H9 (cell line): ENCODE data around the gene CCDC27. TPM values are rescaled to one million over a fixed set of nuclear protein-coding genes. Genes with fewer than 3 reads are reported as not detected.

ENCODE experiments used
- DNase-seq: peaks from one replicate; pipeline ENCODE4 v3.0.0-alpha.2; 2017
- H2AFZ ChIP-seq: one replicate; pipeline ENCODE4 v1.6.1; 2013; ENCODE audit warnings: mild to moderate bottlenecking, low read length, control low read depth, moderate library complexity
- H2AK5ac ChIP-seq: 2 replicates; pipeline ENCODE4 v1.6.1; 2013; ENCODE audit warnings: low read length, control low read depth, mixed read lengths; ENCODE audit not compliant: insufficient read length
- H2BK120ac ChIP-seq: one replicate; pipeline ENCODE4 v1.6.1; 2013; ENCODE audit warnings: low read depth, mild to moderate bottlenecking, low read length, control low read depth, inconsistent platforms; ENCODE audit not compliant: poor library complexity, severe bottlenecking
- H2BK12ac ChIP-seq: 2 replicates; pipeline ENCODE4 v1.6.1; 2013; ENCODE audit warnings: low read length, control low read depth, mixed read lengths, low read depth; ENCODE audit not compliant: insufficient read length
- H2BK15ac ChIP-seq: 2 replicates; pipeline ENCODE4 v1.6.1; 2013; ENCODE audit warnings: low read depth, low read length, control low read depth
- H2BK20ac ChIP-seq: one replicate; pipeline ENCODE4 v1.6.1; 2013; ENCODE audit warnings: low read depth, mild to moderate bottlenecking, low read length, control low read depth, inconsistent platforms; ENCODE audit not compliant: poor library complexity, severe bottlenecking
- H2BK5ac ChIP-seq: 2 replicates; pipeline ENCODE4 v1.6.1; 2013; ENCODE audit warnings: low read length, control low read depth, mixed read lengths; ENCODE audit not compliant: insufficient read length
- H3K14ac ChIP-seq: 2 replicates; pipeline ENCODE4 v1.6.1; 2013; ENCODE audit warnings: low read length, control low read depth; ENCODE audit not compliant: insufficient read depth
- H3K18ac ChIP-seq: 2 replicates; pipeline ENCODE4 v1.6.1; 2013; ENCODE audit warnings: low read depth, mild to moderate bottlenecking, mixed read lengths, low read length, control low read depth; ENCODE audit not compliant: insufficient read length
- H3K23ac ChIP-seq: 2 replicates; pipeline ENCODE4 v1.6.1; 2013; ENCODE audit warnings: low read length, control low read depth, mixed read lengths, low read depth; ENCODE audit not compliant: insufficient read length
- H3K23me2 ChIP-seq: 2 replicates; pipeline ENCODE4 v1.6.1; 2013; ENCODE audit warnings: low read depth, mild to moderate bottlenecking, mixed read lengths, low read length, control low read depth; ENCODE audit not compliant: insufficient read length, poor library complexity, severe bottlenecking
- H3K27ac ChIP-seq: 2 replicates; pipeline ENCODE4 v1.5.1; 2013; ENCODE audit warnings: low read length, control low read depth, mixed read lengths, low read depth; ENCODE audit not compliant: insufficient read length
- H3K27me3 ChIP-seq: 2 replicates; pipeline ENCODE4 v1.6.1; 2013; ENCODE audit warnings: low read length, control low read depth, inconsistent platforms; ENCODE audit not compliant: insufficient read depth
- H3K4ac ChIP-seq: 2 replicates; pipeline ENCODE4 v1.6.1; 2013; ENCODE audit warnings: low read depth, mild to moderate bottlenecking, control low read depth, inconsistent platforms, low read length, moderate library complexity
- H3K4me1 ChIP-seq: 2 replicates; pipeline ENCODE4 v1.6.1; 2013; ENCODE audit warnings: low read length, control low read depth, inconsistent platforms; ENCODE audit not compliant: insufficient read depth
- H3K4me2 ChIP-seq: 2 replicates; pipeline ENCODE4 v1.6.1; 2013; ENCODE audit warnings: low read length, control low read depth, mixed read lengths; ENCODE audit not compliant: insufficient read length, insufficient read depth
- H3K56ac ChIP-seq: 2 replicates; pipeline ENCODE4 v1.6.1; 2013; ENCODE audit warnings: low read depth, mild to moderate bottlenecking, mixed read lengths, low read length, control low read depth; ENCODE audit not compliant: insufficient read length
- H3K79me1 ChIP-seq: 2 replicates; pipeline ENCODE4 v1.6.1; 2013; ENCODE audit warnings: low read depth, mild to moderate bottlenecking, moderate library complexity, low read length, control low read depth, inconsistent platforms; ENCODE audit not compliant: insufficient read depth, poor library complexity, severe bottlenecking
- H3K79me2 ChIP-seq: 2 replicates; pipeline ENCODE4 v1.6.1; 2013; ENCODE audit warnings: low read length, control low read depth, inconsistent platforms; ENCODE audit not compliant: insufficient read depth
- H3K9ac ChIP-seq: 2 replicates; pipeline ENCODE4 v1.6.1; 2013; ENCODE audit warnings: low read length, control low read depth, mixed read lengths; ENCODE audit not compliant: insufficient read length; ENCODE audit errors: extremely low read depth
- H3K9me3 ChIP-seq: one replicate; pipeline ENCODE4 v1.6.1; 2013; ENCODE audit warnings: low read depth, low read length, inconsistent platforms; ENCODE audit not compliant: control insufficient read depth
- H3T11ph ChIP-seq: one replicate; pipeline ENCODE4 v1.6.1; 2013; ENCODE audit warnings: mild to moderate bottlenecking, low read length, control low read depth, inconsistent platforms
- H4K20me1 ChIP-seq: one replicate; pipeline ENCODE4 v1.6.1; 2013; ENCODE audit not compliant: control insufficient read depth, insufficient read length, insufficient read depth
- H4K5ac ChIP-seq: 2 replicates; pipeline ENCODE4 v1.6.1; 2013; ENCODE audit warnings: low read depth, mild to moderate bottlenecking, mixed read lengths, low read length, control low read depth; ENCODE audit not compliant: insufficient read length
- H4K8ac ChIP-seq: replicated peaks from 2 replicates; pipeline ENCODE4 v1.6.1; 2013; ENCODE audit warnings: low read length, control low read depth, mixed read lengths, low read depth; ENCODE audit not compliant: insufficient read length
- H4K91ac ChIP-seq: 2 replicates; pipeline ENCODE4 v1.6.1; 2013; ENCODE audit warnings: low read depth, mild to moderate bottlenecking, moderate library complexity, mixed read lengths, low read length, control low read depth; ENCODE audit not compliant: insufficient read length
- H3K27ac Mint-ChIP-seq, 3 experiments: 2 replicates in 2 of 3; 3 replicates in 1 of 3; pipeline ENCODE4 v1.8.0; 2020 to 2021; ENCODE audit warnings: mixed read lengths in 3 of 3, mild to moderate bottlenecking in 1 of 3, moderate library complexity in 1 of 3
- H3K27me3 Mint-ChIP-seq: 2 replicates; pipeline ENCODE4 v1.8.0; 2021; ENCODE audit warnings: low read depth, mild to moderate bottlenecking, moderate library complexity, mixed read lengths
- H3K36me3 Mint-ChIP-seq, 3 experiments: 2 replicates in 2 of 3; 3 replicates in 1 of 3; pipeline ENCODE4 v1.8.0; 2020 to 2021; ENCODE audit warnings: low read depth in 3 of 3, mixed read lengths in 3 of 3; ENCODE audit not compliant: insufficient read depth in 1 of 3
- H3K4me1 Mint-ChIP-seq, 2 experiments: 2 replicates each; pipeline ENCODE4 v1.8.0; 2020; ENCODE audit warnings: mixed read lengths in 2 of 2
- H3K4me3 Mint-ChIP-seq, 2 experiments: 2 replicates in 1 of 2; 3 replicates in 1 of 2; pipeline ENCODE4 v1.8.0; 2020 to 2021; ENCODE audit warnings: mild to moderate bottlenecking in 2 of 2, mixed read lengths in 2 of 2, moderate library complexity in 1 of 2
- H3K9me3 Mint-ChIP-seq, 2 experiments: 2 replicates in 1 of 2; 3 replicates in 1 of 2; pipeline ENCODE4 v1.8.0; 2020; ENCODE audit warnings: mild to moderate bottlenecking in 2 of 2, mixed read lengths in 2 of 2, moderate library complexity in 1 of 2
- CTCF ChIP-seq: fragments of 200-600 bp; sonication (generic); conservative IDR thresholded peaks from 3 replicates; pipeline ENCODE4 v1.8.0; 2021; ENCODE audit warnings: antibody characterized with exemption, mild to moderate bottlenecking
- WGBS: extraction: QIAGEN DNeasy Blood & Tissue Kit; methylation state at CpG from one replicate; pipeline ENCODE4 v1.1.7; 2013; ENCODE audit warnings: missing lambda C conversion rate, low lambda C conversion rate, mixed read lengths; ENCODE audit not compliant: insufficient read length; ENCODE audit errors: extremely low coverage; 5-methylcytosine and 5-hydroxymethylcytosine counted together
- total RNA-seq: library from RNA; stranded (reverse); gene quantifications from 2 replicates; pipeline ENCODE4 v1.2.1, GENCODE V29; 2021

CCDC27 gene
- total RNA-seq, 1 experiment from 2014 or later: not detected

- H3K79me1 ChIP-seq: no peaks in the 10 kb centered on the region
- no peaks in the 10 kb centered on the region for H3K4me1 ChIP-seq
- Mint-ChIP-seq H3K27ac (no peak overlapping the region; a peak in 1 of 7 replicates), H3K27me3 (no peaks in the 10 kb centered on the region; the same call in 1 of the 2 replicates), H3K36me3 (peaks cover 6 to 18% (median 10%) of the 10 kb centered on the region in 3 experiments; a peak in 5 of 7 replicates), H3K9me3 (no peaks in the 10 kb centered on the region), H3K4me1 (peaks cover 0 to 13% of the 10 kb centered on the region in 2 experiments; a peak in 2 of 4 replicates), H3K4me3 (no peak overlapping the region)
- H4K20me1 ChIP-seq: no peaks in the 10 kb centered on the region
- no peaks in the 10 kb centered on the region for H3K23me2 ChIP-seq
- no peak overlapping the region for H4K5ac ChIP-seq
- no peak overlapping the region for H4K8ac ChIP-seq
- no peak overlapping the region for H3K23ac ChIP-seq
- H3K27ac ChIP-seq: no peak overlapping the region
- no peak overlapping the region for H2BK15ac ChIP-seq
- WGBS: no CpG with 5 or more reads among the region's 17 CpGs
- no peak overlapping the region for H3T11ph ChIP-seq
- no peak for DNase-seq
- H3K18ac ChIP-seq: no peak overlapping the region
- no peak overlapping the region for H2AK5ac ChIP-seq
- H2BK5ac ChIP-seq: no peak overlapping the region
- no peak overlapping the region for H3K4ac ChIP-seq
- H2BK20ac ChIP-seq: no peak overlapping the region
- no peaks in the 10 kb centered on the region for H3K9me3 ChIP-seq
- H3K79me2 ChIP-seq: no peaks in the 10 kb centered on the region
- H3K9ac ChIP-seq: no peak overlapping the region
- no peak for TF ChIP-seq CTCF
- no peak overlapping the region for H2BK12ac ChIP-seq
- no peak overlapping the region for H2AFZ ChIP-seq
- H3K4me2 ChIP-seq: no peak overlapping the region
- H2BK120ac ChIP-seq: no peak overlapping the region
- H3K27me3 ChIP-seq: no peaks in the 10 kb centered on the region; the same call in 1 of the 2 replicates
- no peak overlapping the region for H4K91ac ChIP-seq
- H3K56ac ChIP-seq: no peak overlapping the region
- H3K14ac ChIP-seq: no peak overlapping the region
Observed at GRCh38 chr1:3733883-3734589, 18.2 kb upstream of the CCDC27 start.
